Subcutaneous abdominal adipose tissue (tissue), 5 donors: ENCODE data around the gene GMDS.
A peak's percentile ranks its signal among the peaks of the same experiment; 100 is the strongest.

Experiments used
- H3K27ac ChIP-seq: one replicate; pipeline ENCODE4 v1.7.0; 2013; ENCODE audit warnings: low read depth, mild to moderate bottlenecking, inconsistent platforms, low read length, moderate library complexity
- H3K27me3 ChIP-seq, 5 donors: one replicate each; pipeline ENCODE4 v1.7.0; 2013; ENCODE audit warnings: low read length in 5 of 5, inconsistent platforms in 1 of 5; ENCODE audit not compliant: control insufficient read depth in 5 of 5, insufficient read depth in 4 of 5
- H3K36me3 ChIP-seq, 5 donors: one replicate each; pipeline ENCODE4 v1.7.0; 2013; ENCODE audit warnings: low read length in 5 of 5; ENCODE audit not compliant: control insufficient read depth in 5 of 5, insufficient read depth in 5 of 5
- H3K4me1 ChIP-seq, 5 donors: one replicate each; pipeline ENCODE4 v1.7.0; 2013; ENCODE audit warnings: low read length in 5 of 5, mild to moderate bottlenecking in 3 of 5, moderate library complexity in 1 of 5; ENCODE audit not compliant: control insufficient read depth in 5 of 5, insufficient read depth in 5 of 5
- H3K4me3 ChIP-seq, 5 donors: one replicate each; pipeline ENCODE4 v1.7.0; 2013; ENCODE audit warnings: low read length in 5 of 5, low read depth in 1 of 5
- H3K9ac ChIP-seq, 5 donors: one replicate each; pipeline ENCODE4 v1.7.0; 2013; ENCODE audit warnings: low read length in 5 of 5, mild to moderate bottlenecking in 4 of 5, moderate library complexity in 3 of 5
- H3K9me3 ChIP-seq, 5 donors: one replicate each; pipeline ENCODE4 v1.7.0; 2013; ENCODE audit warnings: low read length in 5 of 5; ENCODE audit not compliant: control insufficient read depth in 5 of 5
- donor health status: healthy.
- donor health status: healthy.
- donor health status: healthy.
- donor health status: healthy.
- donor health status: healthy.

GMDS gene

GRCh38 chr6:1894954-1895353 is 350.5 kb downstream of the GMDS start:
- Histone ChIP-seq H3K27ac (no peak overlapping the region), H3K4me1 (peaks cover 0 to 10% (median 3%) of the 10 kb centered on the region in 5 donors), H3K9me3 (no peaks in the 10 kb centered on the region), H3K4me3 (no peak overlapping the region), H3K9ac (no peak overlapping the region), H3K27me3 (no peaks in the 10 kb centered on the region), H3K36me3 (no peaks in the 10 kb centered on the region)

DNA sequence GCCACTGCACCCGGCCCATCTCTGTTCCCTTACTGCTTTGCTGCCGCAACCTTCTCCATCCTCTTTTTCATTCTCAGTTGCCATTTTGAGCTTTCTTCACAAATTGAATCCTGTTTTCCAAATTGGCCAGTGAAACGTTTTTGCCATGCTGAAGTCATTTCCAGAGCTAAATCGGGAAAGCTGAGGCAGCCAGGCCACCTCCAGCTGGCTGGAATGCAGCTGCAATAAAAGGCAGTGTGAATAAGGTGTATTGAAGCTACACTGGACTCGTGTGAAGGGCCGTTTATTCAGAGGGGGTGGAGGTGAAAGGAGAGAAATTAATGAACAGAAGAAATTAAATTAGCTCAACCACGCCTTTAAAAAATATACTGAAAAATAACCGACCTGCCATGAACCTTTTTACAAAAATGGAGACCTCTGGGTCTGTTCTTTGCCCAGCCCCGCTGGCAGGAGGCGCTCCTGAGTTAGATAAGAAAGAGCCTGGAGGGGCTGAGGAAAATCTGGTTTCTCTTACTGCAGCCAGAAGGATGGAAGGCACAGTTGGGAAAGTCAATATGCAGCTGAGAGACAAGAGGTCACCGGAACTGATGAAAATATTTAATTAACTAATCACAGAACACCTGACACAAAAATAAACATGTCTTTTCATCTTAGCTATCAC is 351.8 kb downstream of the GMDS start:
- no peak overlapping the region for H3K4me3 ChIP-seq
- H3K9ac ChIP-seq, result no peak overlapping the region
- no peaks in the 10 kb centered on the region for H3K36me3 ChIP-seq
- no peaks in the 10 kb centered on the region for H3K27me3 ChIP-seq
- H3K27ac ChIP-seq, result no peak overlapping the region
- H3K9me3 ChIP-seq, result no peaks in the 10 kb centered on the region
- peaks cover 0 to 4% (median 0%) of the 10 kb centered on the region in 5 donors for H3K4me1 ChIP-seq

- Histone ChIP-seq H3K27me3 (no peaks in the 10 kb centered on the region), H3K4me3 (no peak overlapping the region), H3K36me3 (no peaks in the 10 kb centered on the region), H3K9ac (no peak overlapping the region), H3K27ac (no peak overlapping the region), H3K4me1 (peaks cover 0 to 4% (median 0%) of the 10 kb centered on the region in 5 donors), H3K9me3 (no peaks in the 10 kb centered on the region)
These were observed 352.7 kb downstream of the GMDS start for GRCh38 chr6:1892716-1893115.

- H3K9ac ChIP-seq, result no peak overlapping the region
- peaks cover 0 to 4% (median 0%) of the 10 kb centered on the region in 5 donors for H3K4me1 ChIP-seq
- no peak overlapping the region for H3K4me3 ChIP-seq
- no peaks in the 10 kb centered on the region for H3K27me3 ChIP-seq
- no peaks in the 10 kb centered on the region for H3K9me3 ChIP-seq
- H3K27ac ChIP-seq, result no peak overlapping the region
- H3K36me3 ChIP-seq, result no peaks in the 10 kb centered on the region
These were observed 354.4 kb downstream of the GMDS start for GRCh38 chr6:1890987-1891386.

GRCh38 chr6:1890071-1890470 is 355.3 kb downstream of the GMDS start:
- peaks cover 0 to 2% (median 0%) of the 10 kb centered on the region in 5 donors for H3K4me1 ChIP-seq
- no peaks in the 10 kb centered on the region for H3K9me3 ChIP-seq
- H3K9ac ChIP-seq, result no peak overlapping the region
- no peaks in the 10 kb centered on the region for H3K36me3 ChIP-seq
- H3K4me3 ChIP-seq, result no peak overlapping the region
- H3K27me3 ChIP-seq, result no peaks in the 10 kb centered on the region
- no peak overlapping the region for H3K27ac ChIP-seq

- H3K36me3 ChIP-seq, result no peaks in the 10 kb centered on the region
- no peak overlapping the region for H3K4me3 ChIP-seq
- no peaks in the 10 kb centered on the region for H3K9me3 ChIP-seq
- H3K4me1 ChIP-seq, result no peaks in the 10 kb centered on the region
- no peaks in the 10 kb centered on the region for H3K27me3 ChIP-seq
- H3K9ac ChIP-seq, result no peak overlapping the region
- H3K27ac ChIP-seq, result no peak overlapping the region
These were observed 359.8 kb downstream of the GMDS start for GRCh38 chr6:1885576-1886011.

GRCh38 chr6:1884313-1884712 is 361.1 kb downstream of the GMDS start:
- Histone ChIP-seq H3K27ac (no peak overlapping the region), H3K4me3 (no peak overlapping the region), H3K4me1 (no peaks in the 10 kb centered on the region), H3K36me3 (no peaks in the 10 kb centered on the region), H3K9ac (no peak overlapping the region), H3K27me3 (no peaks in the 10 kb centered on the region), H3K9me3 (no peaks in the 10 kb centered on the region)

DNA sequence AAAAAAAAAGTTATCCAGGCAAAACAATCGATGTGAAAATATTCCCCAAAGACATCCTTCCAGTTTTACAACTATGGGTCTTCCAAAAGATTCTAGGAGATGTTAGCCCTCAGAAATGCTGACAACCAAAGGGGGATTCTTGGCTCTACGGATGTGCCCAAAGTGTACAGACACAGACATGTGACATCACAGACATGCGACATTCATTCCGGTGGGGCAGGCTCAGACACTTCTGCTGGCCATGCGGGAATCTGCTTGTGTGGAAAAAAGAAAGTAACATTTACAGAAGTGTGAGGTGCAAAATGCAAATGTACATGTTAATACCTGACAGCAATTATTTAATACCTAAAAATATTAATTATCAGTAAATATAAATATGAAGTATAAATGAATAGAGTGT is 367.1 kb downstream of the GMDS start:
- Histone ChIP-seq H3K4me1 (peaks cover 0 to 3% (median 0%) of the 10 kb centered on the region in 5 donors), H3K4me3 (no peak overlapping the region), H3K36me3 (no peaks in the 10 kb centered on the region), H3K9me3 (no peaks in the 10 kb centered on the region), H3K27me3 (no peaks in the 10 kb centered on the region), H3K27ac (no peak overlapping the region), H3K9ac (no peak overlapping the region)

DNA sequence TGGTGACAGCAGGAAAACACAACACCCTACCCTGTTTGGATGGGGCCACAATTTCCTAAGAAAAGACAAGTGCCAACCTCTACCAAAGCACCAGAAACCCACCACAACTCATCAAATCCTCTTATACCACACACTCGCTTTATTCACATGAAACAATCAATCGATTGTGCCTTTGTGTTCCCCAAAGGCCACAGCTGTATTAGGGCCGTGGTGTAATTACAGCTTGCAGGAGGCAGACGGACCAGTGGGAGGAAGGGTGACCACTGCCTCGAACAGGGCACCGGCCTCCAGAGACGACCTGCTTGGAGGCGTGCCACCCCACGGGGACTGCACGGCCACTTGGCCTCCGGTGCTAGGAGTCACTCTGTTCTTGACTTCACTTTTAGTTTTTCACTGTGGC is 371.6 kb downstream of the GMDS start:
- no peak overlapping the region for H3K27ac ChIP-seq
- peaks cover 0 to 16% (median 14%) of the 10 kb centered on the region in 5 donors for H3K4me1 ChIP-seq
- no peak overlapping the region for H3K4me3 ChIP-seq
- no peaks in the 10 kb centered on the region for H3K27me3 ChIP-seq
- no peaks in the 10 kb centered on the region for H3K36me3 ChIP-seq
- H3K9ac ChIP-seq, result no peak overlapping the region
- no peaks in the 10 kb centered on the region for H3K9me3 ChIP-seq

DNA sequence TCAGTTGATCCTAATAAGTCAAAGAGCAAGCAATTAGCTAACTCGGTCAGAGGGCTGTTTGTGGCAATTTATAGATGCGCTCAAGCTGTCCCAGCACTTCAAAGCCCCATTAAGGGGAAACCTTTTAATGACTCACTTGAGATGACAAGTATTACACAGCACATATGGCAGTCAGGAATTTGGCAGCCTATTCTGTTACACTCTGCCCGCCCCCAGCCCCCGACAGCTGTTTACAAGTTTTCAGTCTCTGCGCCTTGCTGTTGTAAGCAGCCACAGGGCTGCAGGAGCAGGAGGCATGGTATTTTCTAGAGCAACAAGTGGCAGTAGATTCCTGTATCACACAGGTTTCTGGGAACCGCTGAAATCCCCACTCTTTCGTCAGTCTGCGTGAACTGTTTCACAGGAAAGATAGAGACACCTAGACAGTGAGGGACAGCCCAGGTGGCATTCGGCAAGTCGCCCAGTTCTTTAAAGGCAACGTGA is 372.7 kb downstream of the GMDS start:
- H3K27ac ChIP-seq, result peak overlapping the region; percentile 12
- no peaks in the 10 kb centered on the region for H3K27me3 ChIP-seq
- no peak overlapping the region for H3K9ac ChIP-seq
- peaks cover 0 to 16% (median 14%) of the 10 kb centered on the region in 5 donors for H3K4me1 ChIP-seq
- no peaks in the 10 kb centered on the region for H3K36me3 ChIP-seq
- no peak overlapping the region for H3K4me3 ChIP-seq
- H3K9me3 ChIP-seq, result no peaks in the 10 kb centered on the region
